K562 (cell line): Measurements from ENCODE around the gene PPFIBP2. TPM values are rescaled to one million over a fixed set of nuclear protein-coding genes. Genes with fewer than 3 reads are reported as not detected.

Experiments used
- DMBX1 ChIP-seq: fragments of 250-450 bp; sonication (Bioruptor Pico); IDR thresholded peaks from 2 replicates; pipeline ENCODE4 v1.8.0; 2022; ENCODE audit warnings: inconsistent platforms, mild to moderate bottlenecking, moderate library complexity, borderline replicate concordance
- ELF4 ChIP-seq: fragments of 450-650 bp; formaldehyde crosslinking; IDR thresholded peaks from 2 replicates; pipeline ENCODE4 v1.4.0; 2022; ENCODE audit warnings: missing genetic modification characterization
- GTF2A2 ChIP-seq: IDR thresholded peaks from 2 replicates; pipeline ENCODE4 v1.6.1; 2016; ENCODE audit warnings: mild to moderate bottlenecking, missing genetic modification characterization, missing compliant biosample characterization
- NRF1 ChIP-seq, 2 experiments: fragments of 450-650 bp; IDR thresholded peaks in 1 of 2; conservative IDR thresholded peaks in 1 of 2; 2 replicates each; pipeline ENCODE4 v1.6.1; 2014; ENCODE audit warnings: mild to moderate bottlenecking in 2 of 2
- RBFOX2 ChIP-seq: fragments of 200-400 bp; formaldehyde crosslinking; IDR thresholded peaks from 2 replicates; pipeline ENCODE4 v1.6.1; 2017; ENCODE audit warnings: low read depth, mild to moderate bottlenecking, low read length, moderate library complexity
- TFAM ChIP-seq: fragments of 250-450 bp; sonication (Bioruptor Pico); conservative IDR thresholded peaks from 2 replicates; pipeline ENCODE4 v1.5.0; 2021; ENCODE audit warnings: mild to moderate bottlenecking, moderate library complexity
- XRCC4 ChIP-seq: IDR thresholded peaks from one replicate; pipeline ENCODE4 v1.6.1; 2011; ENCODE audit not compliant: insufficient read depth, insufficient read length; ENCODE audit errors: extremely low read depth
- ZBTB43 ChIP-seq: sonication (generic); formaldehyde crosslinking; IDR thresholded peaks from 2 replicates; pipeline ENCODE4 v1.8.0; 2023; ENCODE audit warnings: mild to moderate bottlenecking, missing genetic modification reagents
- ZNF217 ChIP-seq: sonication (generic); formaldehyde crosslinking; IDR thresholded peaks from 2 replicates; pipeline ENCODE4 v1.8.0; 2022; ENCODE audit warnings: mild to moderate bottlenecking, missing genetic modification reagents
- ZNF347 ChIP-seq: fragments of 450-650 bp; formaldehyde crosslinking; IDR thresholded peaks from 2 replicates; pipeline ENCODE4 v1.4.0; 2020; ENCODE audit warnings: low read depth, mild to moderate bottlenecking, moderate library complexity
- polyA plus RNA-seq, 8 experiments: library from polyadenylated mRNA; depleted of rRNA in 4 of 8; stranded (reverse) in 5 of 8; unstranded in 3 of 8; fragments of >200 nt; fragmentation: Nextera tagmentation in 2 of 8; fragmentation: Illumina TruSeq in 1 of 8; extraction: Ambion mirVana in 2 of 8; extraction: Trizol in 1 of 8; gene quantifications; 2 replicates each; pipeline versions ENCODE4 v1.2.1 to v1.2.3, GENCODE V29; 2011 to 2014; ENCODE audit warnings: inconsistent platforms in 1 of 8, missing spikeins in 1 of 8
- total RNA-seq, 7 experiments: library from RNA; depleted of rRNA in 6 of 7; stranded (reverse); fragments of >200 nt in 6 of 7; fragmentation: Illumina TruSeq in 2 of 7; extraction: Trizol in 2 of 7; gene quantifications; 2 replicates each; pipeline versions ENCODE4 v1.2.1 to v1.2.3, GENCODE V29; 2011 to 2021; ENCODE audit warnings: low replicate concordance in 1 of 7
- TF ChIP-seq, protein P1 (sequence below): fragments of 200-400 bp; formaldehyde crosslinking; IDR thresholded peaks from 2 replicates; pipeline ENCODE4 v1.6.1; 2017; ENCODE audit warnings: mild to moderate bottlenecking, low read depth, low read length, moderate library complexity

The PPFIBP2 gene
- total and polyA plus RNA-seq, 9 of the 15 experiments (the other 6 are each of a cell fraction or from before 2014, with no cell fraction given): 0.18 to 3.4 (median 1.2) TPM

GRCh38 chr11:7583248-7583647 is 69.4 kb downstream of the PPFIBP2 start (continued):
- TF ChIP-seq, protein P1, sequence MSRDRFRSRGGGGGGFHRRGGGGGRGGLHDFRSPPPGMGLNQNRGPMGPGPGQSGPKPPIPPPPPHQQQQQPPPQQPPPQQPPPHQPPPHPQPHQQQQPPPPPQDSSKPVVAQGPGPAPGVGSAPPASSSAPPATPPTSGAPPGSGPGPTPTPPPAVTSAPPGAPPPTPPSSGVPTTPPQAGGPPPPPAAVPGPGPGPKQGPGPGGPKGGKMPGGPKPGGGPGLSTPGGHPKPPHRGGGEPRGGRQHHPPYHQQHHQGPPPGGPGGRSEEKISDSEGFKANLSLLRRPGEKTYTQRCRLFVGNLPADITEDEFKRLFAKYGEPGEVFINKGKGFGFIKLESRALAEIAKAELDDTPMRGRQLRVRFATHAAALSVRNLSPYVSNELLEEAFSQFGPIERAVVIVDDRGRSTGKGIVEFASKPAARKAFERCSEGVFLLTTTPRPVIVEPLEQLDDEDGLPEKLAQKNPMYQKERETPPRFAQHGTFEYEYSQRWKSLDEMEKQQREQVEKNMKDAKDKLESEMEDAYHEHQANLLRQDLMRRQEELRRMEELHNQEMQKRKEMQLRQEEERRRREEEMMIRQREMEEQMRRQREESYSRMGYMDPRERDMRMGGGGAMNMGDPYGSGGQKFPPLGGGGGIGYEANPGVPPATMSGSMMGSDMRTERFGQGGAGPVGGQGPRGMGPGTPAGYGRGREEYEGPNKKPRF: no peak
- TF ChIP-seq ZNF347 (CRISPR knock-in tag): no peak
- no peak for TF ChIP-seq XRCC4
- TF ChIP-seq RBFOX2: no peak
- TF ChIP-seq ZBTB43 (CRISPR knock-in tag): no peak
- no peak for TF ChIP-seq TFAM (CRISPR knock-in tag)
- no peak for TF ChIP-seq GTF2A2 (tag)
- no peak for TF ChIP-seq ELF4 (CRISPR knock-in tag)
- TF ChIP-seq NRF1 (conservative IDR thresholded peaks at IDR 0.05 in 1 of 2, IDR thresholded peaks at IDR 0.05 in 1 of 2): no peak
- TF ChIP-seq ZNF217 (CRISPR knock-in tag): no peak
- TF ChIP-seq DMBX1 (CRISPR knock-in tag): no peak
